B cell (primary cell): ENCODE data around the gene CLCN2. TPM values are rescaled to one million over a fixed set of nuclear protein-coding genes. Genes with fewer than 3 reads are reported as not detected.

Experiments used
- ATAC-seq: fragments of 200-7000 bp; cut with Tn5 transposase; one replicate; pipeline ENCODE4 v1.10.0; 2021; ENCODE audit warnings: low read depth, mild to moderate bottlenecking, moderate number of reproducible peaks, moderate library complexity
- CTCF ChIA-PET: fragments of 350-600 bp; sonication (Branson Sonifier 250); formaldehyde crosslinking; loops from one replicate; lab custom pipeline; 2021; ENCODE audit warnings: antibody characterized with exemption, inconsistent platforms; lab: Charles Lee
- POLR2A ChIA-PET: fragments of 350-600 bp; sonication (Branson Sonifier 250); formaldehyde crosslinking; loops from one replicate; lab custom pipeline; 2021; ENCODE audit warnings: antibody characterized with exemption; lab: Charles Lee
- DNase-seq: peaks from one replicate; pipeline ENCODE4 v3.0.0; 2013
- H2AFZ ChIP-seq: 2 replicates; pipeline ENCODE4 v1.6.1; 2012; ENCODE audit warnings: mild to moderate bottlenecking, low read depth, low read length; ENCODE audit not compliant: insufficient read depth, poor library complexity, severe bottlenecking
- H3K27ac ChIP-seq, 2 donors: 1 replicate in 1 of 2; 2 replicates in 1 of 2; pipeline ENCODE4 v1.5.1; 2012 to 2013; ENCODE audit warnings: low read length in 2 of 2, mild to moderate bottlenecking in 2 of 2, moderate library complexity in 1 of 2
- H3K27me3 ChIP-seq, 4 experiments: fragments of 200-600 bp in 1 of 4; sonication (generic) in 1 of 4; replicated peaks in 1 of 4; 1 replicate in 2 of 4; 2 replicates in 2 of 4; pipeline versions ENCODE4 v1.6.1 to v1.7.0; 2013 to 2016; ENCODE audit warnings: low read length in 3 of 4, mild to moderate bottlenecking in 2 of 4, mixed read lengths in 1 of 4, moderate library complexity in 1 of 4; ENCODE audit not compliant: insufficient read depth in 4 of 4, control insufficient read depth in 3 of 4; ENCODE audit errors: control extremely low read depth in 1 of 4
- H3K36me3 ChIP-seq, 2 experiments: replicated peaks in 1 of 2; 1 replicate in 1 of 2; 2 replicates in 1 of 2; pipeline versions ENCODE4 v1.6.1 to v1.7.1; 2013; ENCODE audit warnings: low read length in 1 of 2; ENCODE audit not compliant: insufficient read depth in 2 of 2, control insufficient read depth in 1 of 2; ENCODE audit errors: control extremely low read depth in 1 of 2, extremely low read depth in 1 of 2
- H3K4me1 ChIP-seq, 2 donors: fragments of 200-600 bp in 1 of 2; sonication (generic) in 1 of 2; 1 replicate in 1 of 2; 2 replicates in 1 of 2; pipeline versions ENCODE4 v1.5.1 to v1.6.1; 2013 to 2017; ENCODE audit warnings: low read length in 2 of 2; ENCODE audit not compliant: control insufficient read depth in 2 of 2, insufficient read depth in 2 of 2
- H3K4me2 ChIP-seq: replicated peaks from 2 replicates; pipeline ENCODE3; 2012; ENCODE audit warnings: mild to moderate bottlenecking, low read depth, low read length; ENCODE audit not compliant: poor library complexity, severe bottlenecking
- H3K4me3 ChIP-seq, 5 experiments: fragments of 200-600 bp in 1 of 5; sonication (generic) in 1 of 5; 1 replicate in 3 of 5; 2 replicates in 2 of 5; pipeline versions ENCODE4 v1.5.1 to v1.7.0; 2011 to 2016; ENCODE audit warnings: low read length in 4 of 5, mild to moderate bottlenecking in 4 of 5, low read depth in 2 of 5, control low read depth in 1 of 5, moderate library complexity in 1 of 5; ENCODE audit not compliant: insufficient read depth in 1 of 5; ENCODE audit errors: control extremely low read depth in 1 of 5, extremely low read depth in 1 of 5
- H3K79me2 ChIP-seq: fragments of 200-600 bp; sonication (generic); one replicate; pipeline ENCODE4 v1.6.0; 2016; ENCODE audit warnings: low read length; ENCODE audit not compliant: control insufficient read depth, insufficient read depth
- H3K9ac ChIP-seq: fragments of 200-600 bp; sonication (generic); 2 replicates; pipeline ENCODE4 v1.6.1; 2017; ENCODE audit warnings: mild to moderate bottlenecking, low read length, moderate library complexity
- H3K9me3 ChIP-seq, 3 donors: one replicate each; pipeline versions ENCODE4 v1.6.1 to v1.7.1; 2013; ENCODE audit warnings: low read length in 2 of 3; ENCODE audit not compliant: control insufficient read depth in 2 of 3, insufficient read depth in 1 of 3; ENCODE audit errors: control extremely low read depth in 1 of 3
- H4K20me1 ChIP-seq: 2 replicates; pipeline ENCODE4 v1.6.0; 2012; ENCODE audit warnings: mild to moderate bottlenecking, low read length; ENCODE audit not compliant: insufficient read depth, control insufficient read depth, poor library complexity, severe bottlenecking
- H3K27ac Mint-ChIP-seq: one replicate; pipeline ENCODE4 v1.8.0; 2021; ENCODE audit warnings: mixed read lengths
- H3K27me3 Mint-ChIP-seq: one replicate; pipeline ENCODE4 v1.8.0; 2021; ENCODE audit warnings: mixed read lengths
- H3K4me1 Mint-ChIP-seq: one replicate; pipeline ENCODE4 v1.8.0; 2021; ENCODE audit warnings: mixed read lengths
- H3K4me3 Mint-ChIP-seq: one replicate; pipeline ENCODE4 v1.8.0; 2021; ENCODE audit warnings: mixed read lengths
- H3K9me3 Mint-ChIP-seq: one replicate; pipeline ENCODE4 v1.8.0; 2022; ENCODE audit warnings: mixed read lengths; ENCODE audit not compliant: insufficient read depth
- EZH2 ChIP-seq: IDR thresholded peaks from 2 replicates; pipeline ENCODE4 v1.6.1; 2012; ENCODE audit warnings: borderline replicate concordance, low read depth, mild to moderate bottlenecking, moderate library complexity, low read length; ENCODE audit not compliant: insufficient read depth, poor library complexity, severe bottlenecking
- WGBS: methylation state at CpG from one replicate; pipeline ENCODE4 v1.1.5; 2013; ENCODE audit warnings: missing lambda C conversion rate; ENCODE audit not compliant: insufficient coverage; 5-methylcytosine and 5-hydroxymethylcytosine counted together
- intact Hi-C: fragments of 100-400 bp; cut with micrococcal nuclease; formaldehyde crosslinking; loops from one replicate; pipeline ENCODE4 v1.10.0; 2022
- polyA plus RNA-seq: library from polyadenylated mRNA; depleted of rRNA; stranded (reverse); fragments of >200 nt; gene quantifications from 2 replicates; pipeline ENCODE4 v1.2.3, GENCODE V29; 2012
- total RNA-seq, 2 donors: library from RNA; stranded (reverse); fragments of 120-200 nt in 1 of 2; gene quantifications; 1 replicate in 1 of 2; 2 replicates in 1 of 2; pipeline versions ENCODE4 v1.2.3 to v1.2.4, GENCODE V29; 2013 to 2022
- TF ChIP-seq, protein P1 (sequence below): fragments of 200-600 bp; IDR thresholded peaks from one replicate; pipeline ENCODE4 v1.8.0; 2022; ENCODE audit warnings: antibody characterized with exemption, mild to moderate bottlenecking

The CLCN2 gene
- total and polyA plus RNA-seq, 2 donors (not counting 1 experiment from before 2014, with no cell fraction given) = 6.1 to 8.1 TPM

GRCh38 chr3:184352897-184353545, 8.4 kb downstream of the CLCN2 start:
- Histone ChIP-seq H4K20me1 (no peaks in the 10 kb centered on the region), H3K27ac (no peak overlapping the region), H3K9ac (no peak overlapping the region), H3K79me2 (no peaks in the 10 kb centered on the region), H3K36me3 (no peaks in the 10 kb centered on the region), H3K4me2 (no peak overlapping the region), H2AFZ (no peak overlapping the region), H3K4me1 (peaks cover 0 to 8% of the 10 kb centered on the region in 2 donors), H3K4me3 (no peak overlapping the region), H3K9me3 (no peaks in the 10 kb centered on the region), H3K27me3 (no peaks in the 10 kb centered on the region)
- H3K4me3 Mint-ChIP-seq = no peak overlapping the region
- no peak overlapping the region for H3K27ac Mint-ChIP-seq
- DNase-seq (no peak), ATAC-seq (no peak)
- POLR2A ChIA-PET = no interaction called here
- 96% methylated on average over 9 of the region's 11 CpGs for WGBS
- no peaks in the 10 kb centered on the region for H3K9me3 Mint-ChIP-seq
- intact Hi-C loops = no loop called here
- no peaks in the 10 kb centered on the region for H3K4me1 Mint-ChIP-seq
- no peak for TF ChIP-seq EZH2
- TF ChIP-seq, protein P1, sequence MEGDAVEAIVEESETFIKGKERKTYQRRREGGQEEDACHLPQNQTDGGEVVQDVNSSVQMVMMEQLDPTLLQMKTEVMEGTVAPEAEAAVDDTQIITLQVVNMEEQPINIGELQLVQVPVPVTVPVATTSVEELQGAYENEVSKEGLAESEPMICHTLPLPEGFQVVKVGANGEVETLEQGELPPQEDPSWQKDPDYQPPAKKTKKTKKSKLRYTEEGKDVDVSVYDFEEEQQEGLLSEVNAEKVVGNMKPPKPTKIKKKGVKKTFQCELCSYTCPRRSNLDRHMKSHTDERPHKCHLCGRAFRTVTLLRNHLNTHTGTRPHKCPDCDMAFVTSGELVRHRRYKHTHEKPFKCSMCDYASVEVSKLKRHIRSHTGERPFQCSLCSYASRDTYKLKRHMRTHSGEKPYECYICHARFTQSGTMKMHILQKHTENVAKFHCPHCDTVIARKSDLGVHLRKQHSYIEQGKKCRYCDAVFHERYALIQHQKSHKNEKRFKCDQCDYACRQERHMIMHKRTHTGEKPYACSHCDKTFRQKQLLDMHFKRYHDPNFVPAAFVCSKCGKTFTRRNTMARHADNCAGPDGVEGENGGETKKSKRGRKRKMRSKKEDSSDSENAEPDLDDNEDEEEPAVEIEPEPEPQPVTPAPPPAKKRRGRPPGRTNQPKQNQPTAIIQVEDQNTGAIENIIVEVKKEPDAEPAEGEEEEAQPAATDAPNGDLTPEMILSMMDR = no peak
- no peaks in the 10 kb centered on the region for H3K27me3 Mint-ChIP-seq
- CTCF ChIA-PET = interaction anchor here (1.0 to 5.2 kb wide), 7 partner anchors 7 to 188 kb away, joined by 3 to 76 read pairs (median 4); no protein-coding TSS in a partner anchor

DNA sequence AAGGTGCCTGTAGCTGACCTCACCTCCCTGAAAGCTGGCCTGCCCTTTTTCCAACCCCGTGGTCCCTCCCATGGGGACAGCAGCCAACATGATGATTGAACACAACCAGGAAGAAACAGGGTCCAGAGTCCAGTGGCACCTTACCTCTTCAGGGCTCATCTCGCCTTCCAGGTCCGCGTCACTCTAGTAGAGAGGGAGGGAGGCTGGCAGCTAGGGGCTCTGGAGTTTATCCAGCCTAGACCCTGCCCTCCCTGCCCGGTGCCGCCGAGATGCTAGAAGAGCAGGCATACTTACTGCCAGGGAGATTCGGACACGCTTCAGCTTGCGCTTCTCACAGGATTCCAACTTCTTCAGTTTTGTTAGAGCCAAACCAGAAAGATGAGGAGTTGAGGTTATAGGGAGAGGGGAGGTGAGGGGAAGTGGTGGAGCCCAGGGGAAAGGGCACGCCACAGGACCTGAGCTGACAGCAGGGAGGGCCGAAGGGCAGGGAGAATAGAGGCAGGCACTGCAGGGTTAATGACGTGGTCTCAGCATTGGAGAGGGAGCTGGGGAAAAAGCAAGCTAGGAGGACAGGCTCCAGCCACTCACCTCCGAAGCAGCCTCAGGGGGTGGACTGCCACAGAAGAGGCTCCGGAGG, 9.1 kb downstream of the CLCN2 start:
- Histone ChIP-seq H3K4me2 (no peak overlapping the region), H2AFZ (no peak overlapping the region), H4K20me1 (no peaks in the 10 kb centered on the region), H3K27me3 (no peaks in the 10 kb centered on the region), H3K27ac (no peak overlapping the region), H3K9ac (no peak overlapping the region), H3K4me1 (peaks cover 0 to 8% of the 10 kb centered on the region in 2 donors), H3K9me3 (no peaks in the 10 kb centered on the region), H3K4me3 (no peak overlapping the region), H3K36me3 (no peaks in the 10 kb centered on the region), H3K79me2 (no peaks in the 10 kb centered on the region)
- POLR2A ChIA-PET = no interaction called here
- no peak for TF ChIP-seq EZH2
- TF ChIP-seq, protein P1 = no peak
- no peaks in the 10 kb centered on the region for H3K4me1 Mint-ChIP-seq
- DNase-seq (no peak), ATAC-seq (no peak)
- no peaks in the 10 kb centered on the region for H3K9me3 Mint-ChIP-seq
- 97% methylated on average over 15 of the region's 15 CpGs for WGBS
- H3K27ac Mint-ChIP-seq = no peak overlapping the region
- intact Hi-C loops = no loop called here
- no peaks in the 10 kb centered on the region for H3K27me3 Mint-ChIP-seq
- no peak overlapping the region for H3K4me3 Mint-ChIP-seq
- CTCF ChIA-PET = interaction anchor here (1.0 to 5.2 kb wide), 2 partner anchors 161 to 187 kb away, joined by 3 to 76 read pairs; no protein-coding TSS in a partner anchor
